Activated T-helper 2 cell treated with anti-CD3 and anti-CD28 coated beads, Interferon-gamma antibody, Interleukin-2, Interleukin-4, amounts not matched to agents 10 μg/mL and 5 μg/mL and 100 μg/mL, durations not matched to agents 14 hours and 24 hours and 36 hours (primary cell): Measurements from ENCODE around the gene TEAD3. TPM values are rescaled to one million over a fixed set of nuclear protein-coding genes. Genes with fewer than 3 reads are reported as not detected.

Source experiments
- DNase-seq: peaks from one replicate; pipeline ENCODE4 v3.0.0; 2021; ENCODE audit warnings: low spot score
- H3K27ac Mint-ChIP-seq: one replicate; pipeline ENCODE4 v1.8.0; 2021; ENCODE audit warnings: mixed read lengths
- H3K27me3 Mint-ChIP-seq: one replicate; pipeline ENCODE4 v1.8.0; 2021; ENCODE audit warnings: low read depth, mixed read lengths
- H3K36me3 Mint-ChIP-seq: one replicate; pipeline ENCODE4 v1.8.0; 2021; ENCODE audit warnings: low read depth, mixed read lengths
- H3K4me1 Mint-ChIP-seq: one replicate; pipeline ENCODE4 v1.8.0; 2021; ENCODE audit warnings: low read depth, mixed read lengths
- H3K4me3 Mint-ChIP-seq: one replicate; pipeline ENCODE4 v1.8.0; 2021; ENCODE audit warnings: low read depth, mild to moderate bottlenecking, moderate library complexity, mixed read lengths
- H3K9me3 Mint-ChIP-seq: one replicate; pipeline ENCODE4 v1.8.0; 2021; ENCODE audit warnings: mixed read lengths
- intact Hi-C: fragments of 100-400 bp; cut with micrococcal nuclease; formaldehyde crosslinking; loops from one replicate; pipeline ENCODE4 v1.15.1; 2023
- total RNA-seq: library from RNA; stranded (reverse); gene quantifications from 2 replicates; pipeline ENCODE4 v1.2.3, GENCODE V29; 2022

The TEAD3 gene
- total RNA-seq, 1 donor from 2014 or later: 2.0 TPM

DNA sequence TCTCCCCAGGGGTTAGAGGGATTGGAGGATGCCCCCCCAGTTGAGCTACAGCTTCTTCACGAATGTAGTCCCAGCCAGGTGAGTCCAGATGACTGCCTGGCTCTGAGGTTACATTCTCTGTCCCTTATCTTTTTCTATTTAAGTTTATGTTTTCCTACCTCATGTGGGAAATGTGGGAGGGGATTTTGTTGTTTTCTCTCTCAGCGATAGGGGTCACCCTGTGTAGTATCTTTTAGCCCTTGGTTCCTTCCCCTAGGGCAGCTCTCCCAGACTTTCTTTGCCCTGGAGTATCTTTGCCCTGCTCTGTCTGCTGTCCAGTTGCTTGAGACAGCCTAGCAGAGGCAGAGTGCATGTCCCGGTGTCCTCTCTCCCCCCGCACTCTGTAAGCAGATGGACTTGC, 39.0 kb downstream of the TEAD3 start:
- intact Hi-C loops: no loop called here
- no peak for DNase-seq
- no peak overlapping the region for H3K27ac Mint-ChIP-seq
- H3K4me3 Mint-ChIP-seq: no peak overlapping the region
- peaks cover 59% of the 10 kb centered on the region for H3K36me3 Mint-ChIP-seq
- no peaks in the 10 kb centered on the region for H3K9me3 Mint-ChIP-seq
- no peaks in the 10 kb centered on the region for H3K27me3 Mint-ChIP-seq
- H3K4me1 Mint-ChIP-seq: peaks cover 23% of the 10 kb centered on the region

DNA sequence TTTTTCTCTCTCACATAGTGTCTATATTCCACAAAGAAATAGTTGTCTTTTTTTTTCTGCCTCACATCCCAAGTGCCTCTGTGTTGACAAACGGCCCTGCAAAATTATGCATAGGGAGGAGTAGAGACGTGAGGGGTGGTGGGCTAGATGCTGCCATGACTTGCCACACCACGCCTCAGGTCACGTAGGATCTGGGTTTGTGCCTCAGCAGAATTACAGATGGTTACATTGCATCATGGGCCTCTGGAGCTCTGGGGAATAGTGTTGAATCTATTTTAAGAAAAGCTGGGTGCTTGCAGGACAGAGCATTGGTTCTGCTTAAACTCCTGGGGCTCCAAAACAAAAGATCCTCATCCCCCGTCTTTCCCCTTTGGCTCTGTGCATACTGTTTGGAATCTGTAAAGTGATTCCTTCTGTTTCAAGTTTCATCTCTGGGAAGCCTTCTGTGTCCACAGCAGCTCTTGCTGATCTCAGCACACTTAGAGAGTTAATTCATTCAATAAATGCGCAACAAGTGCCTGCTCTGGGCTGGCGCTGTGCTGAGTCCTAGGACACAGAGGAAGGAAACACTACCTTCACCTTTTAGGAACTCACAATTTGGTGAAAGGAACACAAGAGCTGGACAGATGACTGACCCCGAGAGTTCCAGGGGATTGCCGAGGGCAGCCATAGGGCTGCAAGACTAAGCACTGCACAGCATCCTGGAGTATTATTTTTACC, 42.3 kb downstream of the TEAD3 start:
- Mint-ChIP-seq H3K36me3 (peaks cover 36% of the 10 kb centered on the region), H3K27ac (no peak overlapping the region), H3K27me3 (peaks cover 10% of the 10 kb centered on the region), H3K4me3 (peak overlapping the region; percentile 35), H3K9me3 (no peaks in the 10 kb centered on the region), H3K4me1 (peaks cover 36% of the 10 kb centered on the region)
- no peak for DNase-seq
- intact Hi-C loops: loop anchor here (5.0 kb wide), 1 partner anchor 927 kb away; no protein-coding TSS in a partner anchor

DNA sequence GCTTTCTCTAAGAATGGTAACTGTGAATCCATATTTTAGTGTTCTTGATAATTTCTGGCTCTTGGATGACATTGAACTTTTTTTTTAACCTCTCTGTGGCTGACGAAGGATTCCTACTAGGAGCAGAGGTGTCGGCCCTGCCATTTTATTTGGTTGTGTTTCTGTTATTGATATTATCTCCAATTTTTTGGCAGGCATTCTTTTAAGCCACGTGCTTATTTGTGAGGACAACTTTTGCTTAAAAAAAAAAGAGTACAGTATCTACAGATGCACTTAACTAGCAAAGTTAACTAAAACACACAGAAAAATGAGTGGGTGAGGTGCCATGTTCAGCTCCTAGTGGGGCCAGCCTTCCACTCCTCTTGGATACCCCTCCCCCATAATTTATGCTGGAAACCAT, 43.6 kb downstream of the TEAD3 start:
- Mint-ChIP-seq H3K4me1 (peaks cover 38% of the 10 kb centered on the region), H3K27me3 (peaks cover 10% of the 10 kb centered on the region), H3K4me3 (peak overlapping the region; percentile 84), H3K9me3 (no peaks in the 10 kb centered on the region), H3K27ac (no peak overlapping the region), H3K36me3 (peaks cover 28% of the 10 kb centered on the region)
- intact Hi-C loops: loop anchor here (2.0 to 5.0 kb wide), 2 partner anchors 150 to 926 kb away; no protein-coding TSS in a partner anchor
- DNase-seq: no peak

DNA sequence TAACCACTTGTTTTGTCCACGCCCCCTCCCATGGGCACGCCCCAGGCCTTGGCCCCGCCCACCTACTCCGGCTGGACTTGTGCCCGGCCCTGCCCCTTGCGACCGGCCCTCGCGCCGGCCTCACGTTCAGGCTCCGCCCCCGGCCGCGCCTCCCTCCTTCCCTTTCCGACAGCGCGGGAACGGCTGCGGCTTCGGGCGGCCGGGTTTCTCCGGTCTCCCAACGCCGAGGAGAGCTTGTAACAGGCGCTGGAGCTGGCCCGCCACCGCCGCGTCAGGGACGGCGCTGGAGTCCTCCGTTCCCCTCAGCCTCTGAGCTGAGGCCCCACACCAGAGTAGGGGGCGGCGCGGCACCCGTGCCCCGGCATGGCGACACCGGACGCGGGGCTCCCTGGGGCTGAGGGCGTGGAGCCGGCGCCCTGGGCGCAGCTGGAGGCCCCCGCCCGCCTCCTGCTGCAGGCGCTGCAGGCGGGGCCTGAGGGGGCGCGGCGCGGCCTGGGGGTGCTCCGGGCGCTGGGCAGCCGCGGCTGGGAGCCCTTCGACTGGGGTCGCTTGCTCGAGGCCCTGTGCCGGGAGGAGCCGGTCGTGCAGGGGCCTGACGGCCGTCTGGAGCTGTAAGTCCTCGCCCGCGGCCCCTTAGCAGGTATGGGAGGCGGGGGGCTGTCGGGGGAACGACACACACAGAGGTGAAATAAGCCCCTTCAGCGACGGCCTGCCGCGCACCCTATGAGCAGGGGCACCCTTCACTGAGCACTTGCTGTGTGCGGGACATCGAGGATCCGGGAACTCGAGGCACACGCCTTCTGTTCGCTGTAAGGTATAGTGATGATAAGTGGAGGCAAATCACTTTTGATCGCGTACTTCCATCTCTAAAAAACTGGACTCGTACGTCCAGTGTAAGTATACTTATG, 44.4 kb downstream of the TEAD3 start, which contains the start of gene FANCE:
Gene FANCE (plus strand): TSS at position 156 of the 908 bp plus-strand sequence. CDS start 208 bp downstream, at position 364.
- H3K4me1 Mint-ChIP-seq: peaks cover 38% of the 10 kb centered on the region

DNA sequence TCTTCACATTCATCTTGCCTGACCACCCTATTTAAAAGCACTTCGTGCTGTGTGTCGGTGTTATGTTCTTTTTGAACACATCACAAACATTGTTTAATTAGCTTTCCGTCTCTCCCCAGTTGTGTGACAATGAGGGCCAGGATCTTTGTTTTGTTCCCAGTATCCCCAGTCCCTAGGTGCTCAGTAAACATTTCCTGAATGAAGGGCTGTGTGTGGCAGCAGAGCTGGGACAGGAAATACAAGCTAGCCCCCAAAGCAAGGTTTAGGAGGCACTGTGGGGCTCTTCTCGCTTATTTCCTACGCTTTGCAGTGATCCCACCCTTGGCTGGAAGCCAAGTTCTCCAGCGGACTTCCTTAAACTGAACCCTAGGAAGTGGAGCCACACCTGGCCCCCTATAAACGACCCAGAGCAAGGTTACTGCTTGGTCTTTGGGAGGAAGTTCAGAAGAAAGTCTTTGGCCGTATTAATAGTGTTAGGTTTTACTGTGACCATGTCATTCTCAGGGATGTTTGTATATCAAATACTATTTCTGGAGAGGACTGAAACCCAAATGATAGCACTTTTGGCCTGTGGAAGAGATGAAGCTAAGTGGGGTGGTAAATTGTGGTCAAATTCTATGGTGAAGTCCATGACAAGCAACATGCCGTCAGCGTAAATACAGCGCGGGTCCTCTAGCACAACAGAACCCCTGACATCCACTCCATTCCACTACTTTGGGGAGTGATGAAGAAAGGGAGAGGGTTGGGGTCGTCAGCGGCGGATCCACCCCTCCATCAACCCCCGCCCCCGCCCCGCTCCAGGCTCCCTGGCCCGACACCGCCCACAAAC, 45.3 kb downstream of the TEAD3 start:
- peaks cover 10% of the 10 kb centered on the region for H3K27me3 Mint-ChIP-seq
- no peak overlapping the region for H3K27ac Mint-ChIP-seq
- no peak for DNase-seq
- intact Hi-C loops: loop anchor here (1.0 to 5.0 kb wide), 3 partner anchors 17 to 924 kb away; partner anchors contain the start of gene RPL10A
- H3K9me3 Mint-ChIP-seq: no peaks in the 10 kb centered on the region
- peaks cover 38% of the 10 kb centered on the region for H3K4me1 Mint-ChIP-seq
- peak overlapping the region; percentile 84 for H3K4me3 Mint-ChIP-seq
- peaks cover 20% of the 10 kb centered on the region for H3K36me3 Mint-ChIP-seq

More for the DNA sequence above, 44.4 kb downstream of the TEAD3 start, which contains the start of gene FANCE:
- Mint-ChIP-seq H3K27ac (peak within 1 kb of the TSS; percentile 63), H3K4me3 (peak within 1 kb of the TSS; percentile 84), H3K9me3 (no peaks in the 10 kb centered on the region), H3K36me3 (peaks cover 22% of the 10 kb centered on the region), H3K27me3 (peaks cover 10% of the 10 kb centered on the region)
- intact Hi-C loops: loop anchor here (1.0 to 5.0 kb wide), 3 partner anchors 16 to 925 kb away; partner anchors contain the start of gene RPL10A
- DNase-seq: peak; percentile 91

DNA sequence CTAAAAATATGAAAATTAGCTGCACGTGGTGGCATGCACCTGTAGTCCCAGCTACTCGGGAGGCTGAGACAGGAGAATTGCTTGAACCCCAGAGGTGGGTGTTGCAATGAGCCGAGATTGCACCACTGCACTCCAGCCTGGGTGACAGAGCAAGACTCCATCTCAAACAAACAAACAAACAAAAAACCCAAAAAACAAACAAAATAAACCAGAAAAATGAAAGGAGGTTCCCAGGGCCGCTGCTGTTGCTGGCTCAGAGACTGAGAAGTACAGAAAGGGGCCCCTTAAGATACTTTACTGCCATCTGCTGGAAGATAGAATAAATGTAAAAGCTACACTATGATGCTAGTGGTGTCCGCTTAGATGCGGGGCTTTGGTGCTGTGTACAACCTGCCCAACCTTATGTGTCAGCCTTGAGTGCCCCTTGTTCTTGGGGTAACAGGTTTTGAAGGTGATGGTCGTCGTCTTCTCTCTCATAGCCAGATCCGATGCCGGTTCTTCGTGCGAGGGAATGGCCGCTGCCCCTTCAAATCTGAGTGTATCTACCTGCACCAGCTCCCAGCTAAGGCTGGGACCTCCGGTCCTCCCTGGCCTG, 47.5 kb downstream of the TEAD3 start:
- DNase-seq: no peak
- no peaks in the 10 kb centered on the region for H3K9me3 Mint-ChIP-seq
- no peak overlapping the region for H3K4me3 Mint-ChIP-seq
- peaks cover 10% of the 10 kb centered on the region for H3K27me3 Mint-ChIP-seq
- intact Hi-C loops: loop anchor here (1.0 to 5.0 kb wide), 3 partner anchors 57 to 152 kb away; partner anchors contain the start of genes DEF6 and PPARD
- peaks cover 35% of the 10 kb centered on the region for H3K4me1 Mint-ChIP-seq
- no peak overlapping the region for H3K27ac Mint-ChIP-seq
- peaks cover 2% of the 10 kb centered on the region for H3K36me3 Mint-ChIP-seq

DNA sequence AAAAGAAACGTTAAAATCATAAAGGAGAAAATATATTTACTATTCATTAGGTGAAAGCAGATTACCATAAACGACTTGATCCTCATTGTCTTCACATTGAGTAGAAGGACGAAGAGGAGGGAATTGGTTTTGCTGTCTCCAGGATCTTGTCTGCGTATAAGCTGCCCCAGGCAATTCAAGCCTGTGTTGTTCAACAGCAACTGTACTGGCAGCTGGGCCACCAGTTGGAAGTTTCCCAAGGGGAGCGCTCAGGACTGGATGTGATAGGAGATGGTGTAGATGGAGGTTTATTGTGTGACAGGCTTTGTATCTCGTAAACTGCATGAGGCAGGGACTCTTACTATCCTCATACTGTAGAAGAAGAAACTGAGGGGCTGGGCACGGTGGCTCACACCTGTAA, 48.7 kb downstream of the TEAD3 start:
- no peak for DNase-seq
- intact Hi-C loops: loop anchor here (5.0 kb wide), 1 partner anchor 56 kb away; no protein-coding TSS in a partner anchor
- no peaks in the 10 kb centered on the region for H3K9me3 Mint-ChIP-seq
- H3K36me3 Mint-ChIP-seq: no peaks in the 10 kb centered on the region
- H3K4me3 Mint-ChIP-seq: no peak overlapping the region
- H3K27ac Mint-ChIP-seq: no peak overlapping the region
- peaks cover 10% of the 10 kb centered on the region for H3K27me3 Mint-ChIP-seq
- peaks cover 24% of the 10 kb centered on the region for H3K4me1 Mint-ChIP-seq

DNA sequence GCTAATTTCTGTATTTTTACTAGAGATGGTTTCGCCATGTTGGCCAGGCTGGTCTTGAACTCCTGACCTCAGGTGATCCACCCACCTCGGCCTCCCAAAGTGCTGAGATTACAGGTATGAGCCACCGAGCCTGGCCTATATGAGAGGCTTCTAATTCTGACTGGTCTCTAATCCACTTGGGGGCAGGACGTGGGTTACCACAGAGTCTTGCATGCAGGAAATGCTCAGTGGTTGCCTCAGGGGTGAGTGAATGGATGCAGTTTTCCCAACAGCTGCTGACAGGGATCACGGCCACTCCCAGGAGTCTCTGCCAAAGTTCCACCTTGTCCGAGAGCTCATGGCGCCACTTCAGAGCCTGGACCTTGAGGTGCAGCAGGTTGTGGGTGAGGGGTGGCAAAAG, 51.2 kb downstream of the TEAD3 start:
- H3K36me3 Mint-ChIP-seq: no peaks in the 10 kb centered on the region
- intact Hi-C loops: loop anchor here (5.0 kb wide), 1 partner anchor 53 kb away; no protein-coding TSS in a partner anchor

DNA sequence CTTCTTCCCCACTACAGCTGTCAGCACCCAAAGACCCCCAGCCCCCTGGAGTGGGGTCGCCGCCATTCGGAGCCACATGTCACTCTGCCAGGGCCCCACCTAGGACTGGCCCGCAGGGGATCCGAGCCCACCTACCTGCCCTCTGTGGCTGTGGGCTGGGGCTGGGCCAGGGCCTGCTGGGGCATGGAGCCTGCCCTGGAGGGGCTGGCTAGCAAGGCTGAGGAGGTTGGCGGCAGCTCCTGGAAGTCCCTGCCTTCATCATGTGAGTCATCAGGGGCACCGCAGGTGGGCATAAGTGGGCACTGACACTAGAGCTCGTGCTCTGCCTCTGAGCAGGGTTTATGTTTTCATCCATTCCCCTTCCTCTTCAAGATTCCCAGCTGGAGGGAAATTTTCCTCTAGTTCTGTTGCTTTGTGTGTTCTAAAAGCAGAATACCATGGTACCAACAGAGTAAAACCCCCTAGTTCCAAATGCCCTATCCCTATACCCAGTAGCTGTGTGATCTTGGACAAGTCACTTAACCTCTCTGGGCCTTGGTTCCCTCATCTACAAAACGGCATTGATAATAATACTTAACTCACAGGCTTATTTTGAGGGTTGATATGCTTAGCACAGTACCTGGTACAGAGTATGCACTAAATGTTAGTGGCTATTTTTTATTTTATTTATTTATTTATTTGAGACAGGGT, 53.4 kb downstream of the TEAD3 start:
- H3K4me3 Mint-ChIP-seq: no peak overlapping the region
- intact Hi-C loops: no loop called here
- DNase-seq: no peak
- H3K9me3 Mint-ChIP-seq: no peaks in the 10 kb centered on the region
- H3K4me1 Mint-ChIP-seq: peaks cover 5% of the 10 kb centered on the region
- H3K27ac Mint-ChIP-seq: no peak overlapping the region
- no peaks in the 10 kb centered on the region for H3K36me3 Mint-ChIP-seq
- H3K27me3 Mint-ChIP-seq: no peaks in the 10 kb centered on the region

More for the DNA sequence above, 51.2 kb downstream of the TEAD3 start:
- Mint-ChIP-seq H3K27me3 (peaks cover 4% of the 10 kb centered on the region), H3K27ac (no peak overlapping the region), H3K4me3 (no peak overlapping the region), H3K9me3 (no peaks in the 10 kb centered on the region), H3K4me1 (peaks cover 15% of the 10 kb centered on the region)
- peak; percentile 30 for DNase-seq

DNA sequence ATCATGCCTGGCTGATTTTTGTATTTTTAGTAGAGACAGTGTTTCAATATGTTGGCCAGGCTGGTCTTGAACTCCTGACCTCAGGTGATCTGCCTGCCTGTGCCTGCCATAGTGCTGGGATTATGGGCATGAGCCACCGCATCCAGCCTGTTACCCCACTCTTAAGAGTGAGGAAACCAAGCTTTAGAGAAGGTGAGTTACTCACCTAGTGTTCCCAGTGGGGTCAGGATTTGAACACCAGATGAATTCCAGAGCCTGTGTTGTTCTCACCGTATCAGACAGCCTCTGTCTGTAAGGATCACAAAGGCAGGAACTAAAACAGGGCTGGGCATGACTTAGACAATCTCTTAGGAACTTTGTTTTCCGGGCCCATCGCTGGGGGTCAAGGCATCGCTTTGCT, 54.2 kb downstream of the TEAD3 start:
- Mint-ChIP-seq H3K4me3 (no peak overlapping the region), H3K27me3 (no peaks in the 10 kb centered on the region), H3K27ac (no peak overlapping the region), H3K4me1 (peaks cover 5% of the 10 kb centered on the region), H3K36me3 (no peaks in the 10 kb centered on the region), H3K9me3 (no peaks in the 10 kb centered on the region)
- intact Hi-C loops: no loop called here
- no peak for DNase-seq

DNA sequence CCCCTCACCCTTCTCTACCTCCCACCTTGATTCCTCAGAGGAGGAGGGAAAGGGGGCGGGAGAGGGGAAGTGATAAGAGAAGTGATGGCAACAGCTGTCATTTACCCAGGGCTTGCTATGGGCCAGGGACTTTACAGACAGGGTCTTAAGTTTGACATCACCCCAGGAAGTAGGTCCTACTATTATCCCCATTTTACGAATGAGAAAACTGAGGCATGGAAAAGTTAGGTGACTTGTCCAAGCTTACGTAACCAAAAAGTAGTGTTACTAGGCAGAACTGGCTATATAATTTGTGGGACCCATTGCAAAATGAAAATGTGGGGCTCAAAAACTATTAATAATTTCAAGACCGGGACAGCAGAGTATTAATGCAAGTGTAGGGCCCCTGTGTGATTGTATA, 55.2 kb downstream of the TEAD3 start:
- H3K9me3 Mint-ChIP-seq: no peaks in the 10 kb centered on the region
- peaks cover 5% of the 10 kb centered on the region for H3K4me1 Mint-ChIP-seq
- no peaks in the 10 kb centered on the region for H3K36me3 Mint-ChIP-seq
- no peak for DNase-seq
- no peak overlapping the region for H3K4me3 Mint-ChIP-seq
- no peak overlapping the region for H3K27ac Mint-ChIP-seq
- intact Hi-C loops: no loop called here
- H3K27me3 Mint-ChIP-seq: no peaks in the 10 kb centered on the region
